IMR-90 (cell line): Measurements from ENCODE around the gene NKAIN1. TPM values are rescaled to one million over a fixed set of nuclear protein-coding genes. Genes with fewer than 3 reads are reported as not detected.
A peak's percentile ranks its signal among the peaks of the same experiment; 100 is the strongest.

Source experiments
- ATAC-seq: fragments of 200-7000 bp; cut with Tn5 transposase; 2 replicates; pipeline ENCODE4 v1.9.1; 2020; ENCODE audit warnings: low read depth, mild to moderate bottlenecking, moderate library complexity
- BruUV-seq: library from RNA; stranded (reverse); fragments of 400-500 nt; replicated peaks from 2 replicates; lab custom pipeline; 2021; lab: Mats Ljungman, UMichigan
- CTCF ChIA-PET: fragments of 300-600 bp; formaldehyde crosslinking; extraction: SDS; loops from one replicate; lab custom pipeline; 2021; ENCODE audit warnings: antibody characterized with exemption; lab: Yijun Ruan, JAX
- POLR2A ChIA-PET: fragments of 300-600 bp; sonication (Branson Sonifier 250); formaldehyde crosslinking; loops from one replicate; lab custom pipeline; 2022; ENCODE audit warnings: antibody characterized with exemption; ENCODE audit not compliant: unreplicated experiment; lab: Charles Lee
- DNase-seq: peaks from one replicate; pipeline ENCODE4 v3.0.0; 2013
- H2AFZ ChIP-seq: replicated peaks from 2 replicates; pipeline ENCODE3; 2013; ENCODE audit warnings: low read length, mild to moderate bottlenecking; ENCODE audit not compliant: poor library complexity
- H2AK5ac ChIP-seq: 2 replicates; pipeline ENCODE4 v1.6.1; 2013; ENCODE audit warnings: low read depth, low read length, inconsistent platforms
- H2AK9ac ChIP-seq: replicated peaks from 2 replicates; pipeline ENCODE3; 2013; ENCODE audit warnings: mild to moderate bottlenecking, low read depth, low read length, moderate library complexity; ENCODE audit not compliant: poor library complexity
- H2BK120ac ChIP-seq: 2 replicates; pipeline ENCODE4 v1.6.1; 2013; ENCODE audit warnings: low read depth, low read length, inconsistent platforms
- H2BK15ac ChIP-seq: 3 replicates; pipeline ENCODE4 v1.6.1; 2013; ENCODE audit warnings: low read depth, low read length, inconsistent platforms
- H2BK20ac ChIP-seq: 2 replicates; pipeline ENCODE4 v1.6.1; 2013; ENCODE audit warnings: low read depth, mild to moderate bottlenecking, inconsistent platforms, low read length, moderate library complexity
- H2BK5ac ChIP-seq: 2 replicates; pipeline ENCODE4 v1.6.1; 2013; ENCODE audit warnings: mild to moderate bottlenecking, low read depth, low read length, inconsistent platforms; ENCODE audit not compliant: poor library complexity, severe bottlenecking
- H3K14ac ChIP-seq: replicated peaks from 2 replicates; pipeline ENCODE4 v1.6.1; 2013; ENCODE audit warnings: low read depth, low read length, inconsistent platforms
- H3K18ac ChIP-seq: 2 replicates; pipeline ENCODE4 v1.6.1; 2013; ENCODE audit warnings: low read depth, low read length, control low read depth
- H3K23ac ChIP-seq: 2 replicates; pipeline ENCODE4 v1.6.1; 2013; ENCODE audit warnings: low read depth, low read length, inconsistent platforms
- H3K27ac ChIP-seq: 2 replicates; pipeline ENCODE4 v1.5.1; 2013; ENCODE audit warnings: mild to moderate bottlenecking, control low read depth, low read length; ENCODE audit not compliant: insufficient read depth
- H3K27me3 ChIP-seq: 2 replicates; pipeline ENCODE4 v1.6.1; 2013; ENCODE audit warnings: low read length; ENCODE audit not compliant: control insufficient read depth, insufficient read depth
- H3K36me3 ChIP-seq: 2 replicates; pipeline ENCODE4 v1.6.1; 2013; ENCODE audit warnings: low read length, mixed read lengths; ENCODE audit not compliant: control insufficient read depth, insufficient read depth
- H3K4ac ChIP-seq: 2 replicates; pipeline ENCODE4 v1.6.1; 2013; ENCODE audit warnings: low read depth, low read length, inconsistent platforms
- H3K4me1 ChIP-seq: 2 replicates; pipeline ENCODE4 v1.6.1; 2013; ENCODE audit warnings: low read length, mixed read lengths; ENCODE audit not compliant: control insufficient read depth, insufficient read depth
- H3K4me2 ChIP-seq: 2 replicates; pipeline ENCODE4 v1.6.1; 2013; ENCODE audit warnings: low read depth, mild to moderate bottlenecking, control low read depth, low read length, moderate library complexity
- H3K4me3 ChIP-seq: 2 replicates; pipeline ENCODE4 v1.5.1; 2013; ENCODE audit warnings: low read depth, mild to moderate bottlenecking, control low read depth, low read length, moderate library complexity; ENCODE audit not compliant: insufficient read depth
- H3K56ac ChIP-seq: 2 replicates; pipeline ENCODE4 v1.6.1; 2013; ENCODE audit warnings: low read length, inconsistent platforms; ENCODE audit not compliant: insufficient read depth; ENCODE audit errors: extremely low read depth
- H3K79me1 ChIP-seq, 2 experiments: 2 replicates each; pipeline ENCODE4 v1.6.1; 2013; ENCODE audit warnings: low read length in 2 of 2, inconsistent platforms in 1 of 2, low read depth in 1 of 2
- H3K9ac ChIP-seq: 2 replicates; pipeline ENCODE4 v1.6.1; 2013; ENCODE audit warnings: low read depth, low read length, control low read depth
- H3K9me1 ChIP-seq: 2 replicates; pipeline ENCODE4 v1.6.1; 2013; ENCODE audit warnings: low read length, inconsistent platforms; ENCODE audit not compliant: insufficient read depth
- H3K9me3 ChIP-seq: 2 replicates; pipeline ENCODE4 v1.6.1; 2013; ENCODE audit warnings: low read length; ENCODE audit not compliant: control insufficient read depth, insufficient read depth
- H4K20me1 ChIP-seq: 2 replicates; pipeline ENCODE4 v1.6.1; 2013; ENCODE audit warnings: low read length, inconsistent platforms; ENCODE audit not compliant: insufficient read depth
- H4K5ac ChIP-seq: 2 replicates; pipeline ENCODE4 v1.6.1; 2013; ENCODE audit warnings: mild to moderate bottlenecking, low read depth, low read length, control low read depth
- H4K8ac ChIP-seq, 2 experiments: 2 replicates each; pipeline ENCODE4 v1.6.1; 2013; ENCODE audit warnings: low read depth in 2 of 2, low read length in 2 of 2, control low read depth in 1 of 2, inconsistent platforms in 1 of 2
- H4K91ac ChIP-seq: 2 replicates; pipeline ENCODE4 v1.6.1; 2013; ENCODE audit warnings: low read depth, low read length, inconsistent platforms; ENCODE audit not compliant: insufficient read depth
- CEBPB ChIP-seq: IDR thresholded peaks from 2 replicates; pipeline ENCODE4 v1.6.1; 2012; ENCODE audit warnings: low read depth, low read length, improper control_type of control experiment
- RCOR1 ChIP-seq: IDR thresholded peaks from 2 replicates; pipeline ENCODE4 v1.6.1; 2012; ENCODE audit warnings: mild to moderate bottlenecking, low read length, improper control_type of control experiment; ENCODE audit not compliant: insufficient replicate concordance
- WGBS, 2 experiments: methylation state at CpG; one replicate each; pipeline versions ENCODE4 v1.1.5 to v1.1.7; 2013; ENCODE audit warnings: missing lambda C conversion rate in 2 of 2; ENCODE audit not compliant: insufficient read length in 1 of 2; ENCODE audit errors: extremely low coverage in 2 of 2; 5-methylcytosine and 5-hydroxymethylcytosine counted together
- dilution Hi-C: fragments of 300-500 bp; cut with HindIII; formaldehyde crosslinking; loops from one replicate; pipeline ENCODE4 v1.14.3; 2018; ENCODE audit warnings: low sequenced_read_pairs; ENCODE audit not compliant: unreplicated experiment
- in situ Hi-C: fragments of 300-500 bp; cut with MboI; formaldehyde crosslinking; loops from 3 replicates; pipeline ENCODE4 v1.14.3; 2019; ENCODE audit warnings: low sequenced_read_pairs, inconsistent platforms, mixed read lengths
- intact Hi-C: fragments of 100-400 bp; cut with micrococcal nuclease; formaldehyde crosslinking; loops from 2 replicates; pipeline ENCODE4 v1.10.0; 2022
- polyA plus RNA-seq, 3 experiments: library from polyadenylated mRNA; depleted of rRNA; stranded (reverse); fragments of >200 nt; gene quantifications; 2 replicates each; pipeline ENCODE4 v1.2.3, GENCODE V29; 2012; ENCODE audit warnings: low replicate concordance in 1 of 3
- total RNA-seq: library from RNA; depleted of rRNA; stranded (reverse); fragments of >200 nt; gene quantifications from 2 replicates; pipeline ENCODE4 v1.2.3, GENCODE V29; 2012

Gene NKAIN1
- total and polyA plus RNA-seq, 2 of the 4 experiments (the other 2 are of a cell fraction) = under 0.01 to 0.09 TPM

DNA sequence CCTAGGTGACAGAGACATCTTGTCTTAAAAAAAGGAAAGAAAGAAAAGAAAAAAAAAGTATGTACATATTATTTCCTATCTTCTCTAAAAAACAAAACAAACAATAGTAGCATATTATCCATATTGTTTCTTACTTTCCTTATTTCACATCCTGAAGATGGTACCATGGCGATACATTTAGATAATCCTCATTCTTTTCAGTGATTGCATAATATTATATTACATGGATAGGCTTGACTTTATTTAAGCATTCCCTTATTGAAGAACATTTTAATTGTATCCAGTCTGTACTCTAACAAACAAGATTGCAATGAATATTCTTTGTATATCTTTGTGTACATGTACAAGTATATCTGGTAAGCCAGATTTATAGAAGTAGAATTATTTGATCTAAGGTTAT is 91.3 kb downstream of the NKAIN1 start:
- Histone ChIP-seq H2AFZ (no peak overlapping the region), H3K9ac (no peak overlapping the region), H4K20me1 (no peaks in the 10 kb centered on the region), H2AK9ac (no peak overlapping the region), H4K8ac (no peak overlapping the region), H3K23ac (no peak overlapping the region), H3K9me3 (no peaks in the 10 kb centered on the region), H2BK120ac (no peak overlapping the region), H3K27ac (no peak overlapping the region), H3K27me3 (no peaks in the 10 kb centered on the region), H3K36me3 (no peaks in the 10 kb centered on the region), H3K79me1 (no peaks in the 10 kb centered on the region), H3K14ac (no peak overlapping the region), H3K4me3 (no peak overlapping the region), H2BK5ac (no peak overlapping the region), H3K18ac (no peak overlapping the region), H3K4me2 (no peak overlapping the region), H3K4me1 (no peaks in the 10 kb centered on the region), H4K5ac (no peak overlapping the region), H3K9me1 (no peaks in the 10 kb centered on the region), H3K4ac (no peak overlapping the region), H2BK20ac (no peak overlapping the region), H4K91ac (no peak overlapping the region), H2BK15ac (no peak overlapping the region), H3K56ac (no peak overlapping the region), H2AK5ac (no peak overlapping the region)
- DNase-seq = no peak
- WGBS, 2 experiments = no CpG with 5 or more reads among the region's 1 CpG
- in situ Hi-C loops = no loop called here
- no TSS peak for BruUV-seq
- dilution Hi-C loops = no loop called here
- ChIA-PET CTCF (no interaction called here), POLR2A (no interaction called here)
- intact Hi-C loops = no loop called here
- no peak for ATAC-seq
- TF ChIP-seq RCOR1 = no peak
- TF ChIP-seq CEBPB = peak; percentile 64
